HG02840 (cell line): ENCODE data around the gene LCE1B.

Experiments used
- ATAC-seq: cut with Tn5 transposase; IDR thresholded peaks from one replicate; pipeline ENCODE4 v1.9.1; 2021; ENCODE audit warnings: mild to moderate bottlenecking, moderate library complexity, moderate number of reproducible peaks; ENCODE audit not compliant: unreplicated experiment, low FRiP score

Gene LCE1B

GRCh38 chr1:152811671-152812070 is at the start of gene LCE1B:
Gene LCE1B, plus strand, starts transcription at chr1:152811971. Its CDS starts 476 bp downstream, at chr1:152812447.
- no peak for ATAC-seq

GRCh38 chr1:152768847-152769533 is 42.8 kb upstream of the LCE1B start:
- no peak for ATAC-seq

GRCh38 chr1:152770411-152770810 is 41.4 kb upstream of the LCE1B start:
- no peak for ATAC-seq

GRCh38 chr1:152774875-152775274 is 36.9 kb upstream of the LCE1B start, which contains the start of gene LCE1F:
Gene LCE1F, plus strand, starts transcription at chr1:152775140. Its CDS starts 1,232 bp downstream, at chr1:152776372.
- ATAC-seq: no peak

GRCh38 chr1:152776361-152776760 is 35.4 kb upstream of the LCE1B start:
- ATAC-seq: no peak

- no peak for ATAC-seq
These were observed 34.1 kb upstream of the LCE1B start for GRCh38 chr1:152777510-152778137.

- no peak for ATAC-seq
These were observed 28.7 kb upstream of the LCE1B start for GRCh38 chr1:152783095-152783494.

- no peak for ATAC-seq
These were observed 25.7 kb upstream of the LCE1B start, which contains the start of gene LCE1E for GRCh38 chr1:152786077-152786476. Gene LCE1E, plus strand, starts transcription at chr1:152786257. Its CDS starts 1,043 bp downstream, at chr1:152787300.

- no peak for ATAC-seq
These were observed 16.1 kb upstream of the LCE1B start for GRCh38 chr1:152795686-152796085.

GRCh38 chr1:152796421-152796820 is 15.3 kb upstream of the LCE1B start, which contains the start of gene LCE1D:
Gene LCE1D, plus strand, starts transcription at chr1:152796721. Its CDS starts 1,074 bp downstream, at chr1:152797795.
- no peak for ATAC-seq

- no peak for ATAC-seq
These were observed 10.4 kb upstream of the LCE1B start for GRCh38 chr1:152801333-152801732.

- ATAC-seq: no peak
These were observed 5.2 kb upstream of the LCE1B start, which contains the start of gene LCE1C for GRCh38 chr1:152806576-152806975. Gene LCE1C, minus strand, starts transcription at chr1:152806651. Its CDS starts 1,173 bp downstream, at chr1:152805478.

GRCh38 chr1:152811050-152811449 is 721 bp upstream of the LCE1B start:
- ATAC-seq: no peak

GRCh38 chr1:152817309-152817708 is 5.5 kb downstream of the LCE1B start:
- no peak for ATAC-seq

- no peak for ATAC-seq
These were observed 11.5 kb downstream of the LCE1B start for GRCh38 chr1:152823294-152823693.

- no peak for ATAC-seq
These were observed 13.2 kb downstream of the LCE1B start for GRCh38 chr1:152824964-152825363.

GRCh38 chr1:152827173-152827572 is 15.4 kb downstream of the LCE1B start, which contains the start of gene LCE1A:
Gene LCE1A, plus strand, starts transcription at chr1:152827473. Its CDS starts 0 bp downstream, at chr1:152827473.
- ATAC-seq: no peak

GRCh38 chr1:152836870-152837269 is 25.1 kb downstream of the LCE1B start:
- no peak for ATAC-seq

- no peak for ATAC-seq
These were observed 30.8 kb downstream of the LCE1B start, which contains the start of gene LCE6A for GRCh38 chr1:152842556-152842955. Gene LCE6A, plus strand, starts transcription at chr1:152842856. Its CDS starts 665 bp downstream, at chr1:152843521.

- ATAC-seq: no peak
These were observed 43.9 kb downstream of the LCE1B start for GRCh38 chr1:152855661-152856060.

GRCh38 chr1:152858062-152858461 is 46.3 kb downstream of the LCE1B start:
- ATAC-seq: no peak
